Measurements from ENCODE around the gene HTR4. TPM values are rescaled to one million over a fixed set of nuclear protein-coding genes. Genes with fewer than 3 reads are reported as not detected.

Gene HTR4
- total and polyA plus RNA-seq, 2 of the 4 experiments (the other 2 are of a cell fraction), result not detected

GRCh38 chr5:148626986-148627385 lies 27.3 kb downstream of the HTR4 start:
- no peaks in the 10 kb centered on the region for H3K27me3 ChIP-seq (ENCODE audit: control insufficient read depth, insufficient read depth, low read length)
- no peak overlapping the region for H3K23ac ChIP-seq (ENCODE audit: low read depth, low read length)
- H2BK20ac ChIP-seq (ENCODE audit: low read depth, low read length), result no peak overlapping the region
- 25% methylated on average over 2 of the region's 5 CpGs; no CpG with 5 or more reads in 1 of the 2 experiments for WGBS, 2 experiments (ENCODE audit: extremely low coverage in 2 of 2, insufficient read length in 1 of 2)
- dilution Hi-C loops (cut with HindIII; ENCODE audit: low sequenced_read_pairs, unreplicated experiment) (no loop called here), intact Hi-C loops (cut with micrococcal nuclease) (loop anchor here (1.0 kb wide), 1 partner anchor 22 kb away; no protein-coding TSS in a partner anchor), in situ Hi-C loops (cut with MboI; ENCODE audit: low sequenced_read_pairs) (no loop called here)
- no peak overlapping the region for H2BK15ac ChIP-seq (ENCODE audit: low read depth, low read length)
- ATAC-seq (ENCODE audit: low read depth) (no peak), DNase-seq (no peak)
- no peaks in the 10 kb centered on the region for H4K20me1 ChIP-seq (ENCODE audit: insufficient read depth, low read length)
- no peak overlapping the region for H2BK120ac ChIP-seq (ENCODE audit: low read depth, low read length)
- H2AK9ac ChIP-seq (replicated peaks; ENCODE audit: low read depth, low read length, poor library complexity), result no peak overlapping the region
- H3K27ac ChIP-seq (ENCODE audit: insufficient read depth, low read length), result no peak overlapping the region
- no peak overlapping the region for H3K14ac ChIP-seq (replicated peaks; ENCODE audit: low read depth, low read length)
- H3K9me3 ChIP-seq (ENCODE audit: control insufficient read depth, insufficient read depth, low read length), result no peaks in the 10 kb centered on the region
- H3K4me2 ChIP-seq (ENCODE audit: low read depth, low read length), result no peak overlapping the region
- CTCF ChIA-PET, result no interaction called here
- TF ChIP-seq NFE2L2 (IDR thresholded peaks at IDR 0.05; ENCODE audit: low read depth, low read length) (no peak), MXI1 (IDR thresholded peaks at IDR 0.05; ENCODE audit: borderline replicate concordance, low read depth, low read length) (no peak), USF2 (IDR thresholded peaks at IDR 0.05; ENCODE audit: low read depth, low read length) (no peak), BHLHE40 (IDR thresholded peaks at IDR 0.05; ENCODE audit: low read depth, low read length) (no peak), ELK1 (IDR thresholded peaks at IDR 0.05; ENCODE audit: borderline replicate concordance, low read depth, low read length) (no peak), MAFK (IDR thresholded peaks at IDR 0.05; ENCODE audit: low read depth, low read length) (no peak), RFX5 (IDR thresholded peaks at IDR 0.05; ENCODE audit: low read depth, low read length) (no peak), CTCF (conservative IDR thresholded peaks at IDR 0.05; ENCODE audit: low read depth, low read length) (no peak), CEBPB (IDR thresholded peaks at IDR 0.05; ENCODE audit: low read depth, low read length) (no peak), CHD1 (IDR thresholded peaks at IDR 0.05; ENCODE audit: low read depth, low read length) (no peak)
- H3K56ac ChIP-seq (ENCODE audit: extremely low read depth, insufficient read depth, low read length), result no peak overlapping the region
- no peak overlapping the region for H4K5ac ChIP-seq (ENCODE audit: low read depth, low read length)
- H3K4me1 ChIP-seq (ENCODE audit: control insufficient read depth, insufficient read depth, low read length), result no peaks in the 10 kb centered on the region
- no peak overlapping the region for H2AK5ac ChIP-seq (ENCODE audit: low read depth, low read length)
- H3K36me3 ChIP-seq (ENCODE audit: control insufficient read depth, insufficient read depth, low read length), result no peaks in the 10 kb centered on the region
- POLR2A ChIA-PET (ENCODE audit: unreplicated experiment), result no interaction called here
- no peak overlapping the region for H3K9ac ChIP-seq (ENCODE audit: low read depth, low read length)
- H3K9me1 ChIP-seq (ENCODE audit: insufficient read depth, low read length), result no peaks in the 10 kb centered on the region
- no peak overlapping the region for H3K4me3 ChIP-seq (ENCODE audit: insufficient read depth, low read depth, low read length)
- H3K18ac ChIP-seq (ENCODE audit: low read depth, low read length), result no peak overlapping the region
- no peak overlapping the region for H3K4ac ChIP-seq (ENCODE audit: low read depth, low read length)
- no peak overlapping the region for H2AFZ ChIP-seq (replicated peaks; ENCODE audit: low read length, poor library complexity)
- H4K91ac ChIP-seq (ENCODE audit: insufficient read depth, low read depth, low read length), result no peak overlapping the region
- H4K8ac ChIP-seq (ENCODE audit: low read depth in 2 of 2, low read length in 2 of 2), result no peak overlapping the region
- no TSS peak for BruUV-seq (replicated peaks)
- H2BK5ac ChIP-seq (ENCODE audit: low read depth, low read length, poor library complexity, severe bottlenecking), result no peak overlapping the region
- no peaks in the 10 kb centered on the region for H3K79me1 ChIP-seq (ENCODE audit: low read depth in 1 of 2, low read length in 2 of 2)

All from IMR-90 (cell line).